HG03442 (cell line): ENCODE data around the gene PIWIL4.
A peak's percentile ranks its signal among the peaks of the same experiment; 100 is the strongest.
"Not testable (repeated sequence)": the region's sequence is repeated elsewhere in the genome, so short reads cannot be mapped to it uniquely, and the experiment has no call there.

ENCODE experiments used
- ATAC-seq: cut with Tn5 transposase; IDR thresholded peaks from one replicate; pipeline ENCODE4 v1.9.1; 2021; ENCODE audit warnings: mild to moderate bottlenecking, moderate library complexity; ENCODE audit not compliant: unreplicated experiment

Gene PIWIL4

DNA sequence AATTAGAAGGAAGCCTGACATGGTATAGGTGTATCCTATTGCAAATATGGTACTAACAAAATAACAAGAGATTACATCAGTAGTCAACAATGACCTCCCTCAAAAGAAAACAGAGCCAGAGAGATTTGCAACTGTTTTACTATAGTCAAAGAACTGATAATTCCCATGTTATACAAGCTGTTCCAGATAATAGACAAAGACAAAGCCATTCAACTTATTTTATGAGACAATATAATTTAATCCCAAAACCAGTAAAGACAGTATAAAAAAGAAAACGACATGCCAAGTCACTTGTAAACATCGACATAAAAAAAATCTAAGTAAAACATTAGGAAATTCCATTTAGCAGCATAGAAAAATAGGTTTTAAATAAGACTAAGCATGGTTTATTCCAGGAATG, 65.2 kb downstream of the PIWIL4 start:
- ATAC-seq = no peak

DNA sequence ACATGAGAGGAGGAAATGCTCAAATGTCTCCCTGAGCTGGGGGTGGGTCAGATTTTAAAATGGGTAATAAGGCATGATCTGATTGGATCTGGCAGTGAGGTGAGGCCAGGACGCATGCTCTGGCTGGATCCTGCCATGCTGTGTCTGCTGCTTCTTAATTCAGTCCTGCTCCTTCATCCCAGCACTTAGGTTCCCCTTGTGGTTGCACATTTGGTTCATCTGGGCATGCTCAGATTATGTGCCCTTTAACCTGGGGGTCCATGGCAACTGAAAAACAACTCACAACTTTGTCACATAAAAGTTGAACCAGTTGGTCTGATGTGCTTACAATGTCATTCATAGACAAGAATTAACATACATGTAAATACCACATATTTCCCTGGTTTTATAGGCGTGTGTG, 67.9 kb downstream of the PIWIL4 start:
- ATAC-seq = no peak

DNA sequence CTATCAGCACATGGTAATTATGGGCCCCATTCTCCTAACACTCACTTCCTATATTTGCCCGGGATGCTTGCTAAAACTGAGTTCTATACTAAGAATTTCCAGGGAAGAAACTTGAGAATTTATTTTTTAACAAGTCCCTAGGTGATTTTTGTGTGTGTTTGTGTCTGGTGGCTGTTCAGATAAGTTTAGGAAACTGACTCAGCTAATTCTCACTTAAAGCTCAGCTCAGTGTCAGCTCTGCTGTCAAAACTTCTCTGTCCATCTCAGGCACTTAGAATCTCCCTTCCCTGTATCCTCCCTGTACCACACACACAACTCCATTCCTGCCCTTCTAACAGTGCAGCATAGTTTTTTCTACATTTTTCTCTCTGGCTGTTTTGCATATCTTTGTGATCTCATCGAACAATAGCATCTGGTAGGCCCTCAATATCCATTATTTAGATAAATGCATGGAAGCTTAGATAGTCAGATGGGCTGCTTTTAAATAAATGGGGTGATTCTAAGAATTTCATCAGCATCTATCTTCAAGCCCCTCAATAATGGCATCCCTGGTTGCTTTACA, 69.3 kb downstream of the PIWIL4 start:
- no peak for ATAC-seq

GRCh38 chr11:94638301-94638901, 71.2 kb downstream of the PIWIL4 start:
- no peak for ATAC-seq

DNA sequence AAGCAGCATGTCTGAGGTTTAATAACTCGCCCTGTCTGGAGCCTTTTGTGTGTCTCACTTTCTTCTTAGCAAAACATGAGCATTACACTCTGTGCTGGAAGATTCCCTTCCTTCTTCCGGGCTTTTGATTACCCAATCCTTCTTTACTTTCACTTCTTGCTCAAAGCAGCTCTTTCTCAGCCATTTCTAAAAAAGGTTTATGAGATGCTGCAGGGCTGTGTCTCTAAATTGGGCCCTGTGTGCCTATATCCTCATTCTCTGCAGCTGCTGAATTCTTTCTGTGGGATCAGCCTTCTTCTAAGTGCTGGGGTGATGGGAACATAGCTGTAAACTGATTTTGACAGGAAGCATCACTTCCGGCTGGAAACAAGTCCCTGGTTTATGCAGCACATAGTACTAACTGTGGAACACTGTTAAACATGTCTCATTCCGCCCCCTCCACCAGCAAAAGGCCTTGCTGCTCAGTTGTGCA, 71.8 kb downstream of the PIWIL4 start:
- ATAC-seq = peak; percentile 52

- no peak for ATAC-seq
Observed at GRCh38 chr11:94639901-94640721, 72.9 kb downstream of the PIWIL4 start.

GRCh38 chr11:94641167-94641761, 74.1 kb downstream of the PIWIL4 start:
- no peak for ATAC-seq

GRCh38 chr11:94643186-94643585, 76.0 kb downstream of the PIWIL4 start:
- ATAC-seq = not testable (repeated sequence)

GRCh38 chr11:94647926-94648325, 80.8 kb downstream of the PIWIL4 start:
- ATAC-seq = no peak

- no peak for ATAC-seq
Observed at GRCh38 chr11:94648789-94649188, 81.6 kb downstream of the PIWIL4 start.

- no peak for ATAC-seq
Observed at GRCh38 chr11:94649254-94649653, 82.1 kb downstream of the PIWIL4 start.

GRCh38 chr11:94649964-94650623, 82.9 kb downstream of the PIWIL4 start:
- ATAC-seq = no peak

DNA sequence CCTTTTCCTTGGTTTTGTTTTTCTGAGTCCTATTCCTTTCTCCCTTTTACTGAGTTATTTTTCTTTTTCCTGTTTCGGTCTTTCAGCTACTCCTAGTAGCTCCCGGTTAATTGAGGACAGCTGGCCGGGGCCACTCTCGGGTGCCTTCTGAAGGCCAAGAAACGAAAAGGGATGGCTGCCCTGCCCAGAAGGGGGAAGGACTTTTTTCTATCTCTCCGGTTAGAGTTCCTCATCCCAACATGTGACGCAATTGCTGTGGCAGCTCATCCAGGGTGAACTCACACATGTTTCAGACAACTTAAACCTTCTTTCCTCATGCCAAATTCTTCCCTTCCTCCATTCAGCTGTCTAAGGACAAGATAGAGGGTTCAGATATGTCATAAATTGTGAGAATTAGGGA, 83.6 kb downstream of the PIWIL4 start:
- no peak for ATAC-seq

- no peak for ATAC-seq
Observed at GRCh38 chr11:94652735-94653284, 85.6 kb downstream of the PIWIL4 start.

DNA sequence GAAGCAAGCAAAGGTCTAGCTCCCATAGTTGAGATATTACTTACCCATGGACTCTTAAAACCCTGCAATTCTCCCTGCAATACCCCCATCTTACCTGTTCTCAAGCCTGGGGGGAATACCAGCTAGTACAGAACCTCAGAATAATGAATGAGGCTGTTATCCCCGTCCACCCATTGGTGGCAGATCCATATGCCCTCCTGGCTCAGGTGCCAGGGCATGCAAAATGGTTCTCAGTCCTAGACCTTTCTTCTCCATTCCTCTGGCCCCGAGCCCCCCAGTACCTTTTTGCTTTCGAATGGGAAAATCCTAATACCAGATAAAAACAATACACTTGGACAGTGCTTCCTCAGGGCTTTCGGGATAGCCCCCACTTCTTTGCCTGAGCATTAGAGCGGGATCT, 86.4 kb downstream of the PIWIL4 start:
- ATAC-seq = no peak

- ATAC-seq = no peak
Observed at GRCh38 chr11:94654201-94654600, 87.0 kb downstream of the PIWIL4 start.

DNA sequence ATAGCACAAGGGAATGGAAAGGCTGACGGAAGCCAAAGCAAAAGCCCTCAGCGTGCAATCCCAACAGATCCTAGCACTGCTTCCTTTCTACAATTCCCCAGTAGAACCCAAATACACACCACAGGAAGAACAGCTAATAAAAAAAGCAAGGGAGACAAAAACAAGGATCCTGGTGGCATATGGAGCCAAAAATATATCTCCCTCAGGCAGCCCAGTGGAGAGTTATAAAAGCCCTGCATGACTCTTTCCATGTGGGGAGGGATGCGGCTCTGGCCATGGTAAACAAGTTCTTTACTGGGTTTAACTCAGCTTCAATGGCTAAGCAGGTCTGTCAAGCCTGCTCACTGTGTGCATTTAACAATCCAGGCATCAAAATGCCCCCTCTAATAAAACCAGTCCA, 88.1 kb downstream of the PIWIL4 start:
- no peak for ATAC-seq

GRCh38 chr11:94655956-94656355, 88.8 kb downstream of the PIWIL4 start:
- ATAC-seq = no peak

DNA sequence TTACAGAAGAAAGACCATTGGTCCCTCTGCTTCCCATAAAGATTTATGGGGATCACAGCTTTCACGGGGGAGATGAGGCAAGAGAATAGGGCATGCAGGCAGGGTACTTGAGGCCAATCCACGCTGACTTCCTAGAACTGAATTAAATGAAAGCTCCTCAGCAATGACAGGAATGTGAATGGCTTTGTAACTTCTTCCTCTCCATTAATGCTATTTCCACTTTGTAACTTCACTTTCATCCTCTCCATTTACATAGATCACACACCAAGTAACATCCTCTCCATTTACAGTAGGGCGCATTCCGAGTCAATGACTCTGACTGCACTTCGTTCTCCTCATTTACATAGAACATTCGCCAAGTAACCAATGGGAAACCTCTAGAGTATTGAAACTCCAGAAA, 89.8 kb downstream of the PIWIL4 start:
- no peak for ATAC-seq

DNA sequence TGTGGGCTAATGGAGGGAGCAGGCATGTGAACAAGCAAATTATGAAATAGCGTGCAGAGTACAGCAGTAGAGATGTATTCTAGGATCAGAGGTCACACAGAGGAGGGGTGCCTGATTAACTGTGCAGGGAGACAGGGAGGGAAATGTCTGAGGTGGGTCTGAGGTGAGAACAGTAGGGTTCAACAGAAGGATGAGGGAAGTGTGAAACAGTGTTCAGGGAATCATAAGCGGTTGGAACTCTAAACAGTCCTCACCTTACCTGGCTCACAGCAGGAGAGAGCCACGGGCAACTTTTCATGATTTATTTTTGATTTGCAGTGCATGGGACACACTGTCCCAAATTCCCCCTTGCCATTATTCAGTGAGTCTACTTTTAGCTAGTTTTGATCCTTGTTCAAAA, 90.5 kb downstream of the PIWIL4 start:
- no peak for ATAC-seq

- no peak for ATAC-seq
Observed at GRCh38 chr11:94658386-94658785, 91.2 kb downstream of the PIWIL4 start.
